RPMI7951 (cell line): Measurements from ENCODE around the gene FGD4. TPM values are rescaled to one million over a fixed set of nuclear protein-coding genes. Genes with fewer than 3 reads are reported as not detected.

Experiments
- DNase-seq: peaks from one replicate; pipeline ENCODE4 v3.0.0-alpha.2; 2012; ENCODE audit warnings: low read depth
- total RNA-seq: library from RNA; depleted of rRNA; stranded (reverse); fragments of >200 nt; shearing (Covaris generic); gene quantifications from 2 replicates; pipeline ENCODE4 v1.2.3, GENCODE V29; 2014

Gene FGD4
- total RNA-seq, 1 experiment from 2014 or later, result 1.4 TPM

GRCh38 chr12:32606443-32606842 is 207.1 kb downstream of the FGD4 start:
- DNase-seq, result no peak

DNA sequence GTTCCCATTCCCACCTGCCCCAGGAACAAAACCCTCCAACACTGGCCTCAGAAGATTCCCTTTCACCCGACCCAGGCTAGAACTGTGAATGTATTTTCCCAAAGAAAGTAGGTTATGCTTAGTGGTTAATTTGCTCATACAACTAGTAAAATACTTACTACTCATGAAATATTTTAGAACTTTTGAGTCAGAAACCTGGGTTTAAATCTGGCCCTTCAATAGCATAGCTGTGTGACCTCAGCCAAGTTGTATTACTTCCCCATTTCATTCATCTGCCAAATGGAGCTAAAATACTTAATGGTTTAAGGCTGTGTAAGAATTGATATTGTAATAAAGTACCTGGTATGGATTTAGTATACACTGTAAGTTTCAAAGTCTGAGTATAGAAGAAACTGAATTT is 210.6 kb downstream of the FGD4 start:
- no peak for DNase-seq

DNA sequence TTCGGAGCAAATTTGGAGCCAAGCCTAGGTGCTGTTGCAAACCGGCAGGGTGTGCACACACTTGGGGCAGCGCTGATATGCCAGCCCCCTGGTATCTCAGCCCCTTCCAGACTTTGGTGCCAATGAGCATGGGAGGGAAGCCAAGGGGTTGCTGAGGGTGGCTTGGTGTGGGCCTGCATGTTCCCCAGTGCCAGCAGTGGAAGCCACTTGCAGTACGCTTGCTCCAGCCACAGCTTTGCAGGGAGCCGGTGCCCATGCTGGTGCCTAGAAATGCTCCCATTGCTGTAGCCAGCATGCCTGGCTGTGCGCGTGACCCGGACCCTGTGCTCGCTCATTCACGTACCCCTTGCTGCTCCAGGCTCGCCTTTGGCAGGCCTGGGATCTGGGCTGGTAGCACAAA is 212.6 kb downstream of the FGD4 start:
- no peak for DNase-seq

DNA sequence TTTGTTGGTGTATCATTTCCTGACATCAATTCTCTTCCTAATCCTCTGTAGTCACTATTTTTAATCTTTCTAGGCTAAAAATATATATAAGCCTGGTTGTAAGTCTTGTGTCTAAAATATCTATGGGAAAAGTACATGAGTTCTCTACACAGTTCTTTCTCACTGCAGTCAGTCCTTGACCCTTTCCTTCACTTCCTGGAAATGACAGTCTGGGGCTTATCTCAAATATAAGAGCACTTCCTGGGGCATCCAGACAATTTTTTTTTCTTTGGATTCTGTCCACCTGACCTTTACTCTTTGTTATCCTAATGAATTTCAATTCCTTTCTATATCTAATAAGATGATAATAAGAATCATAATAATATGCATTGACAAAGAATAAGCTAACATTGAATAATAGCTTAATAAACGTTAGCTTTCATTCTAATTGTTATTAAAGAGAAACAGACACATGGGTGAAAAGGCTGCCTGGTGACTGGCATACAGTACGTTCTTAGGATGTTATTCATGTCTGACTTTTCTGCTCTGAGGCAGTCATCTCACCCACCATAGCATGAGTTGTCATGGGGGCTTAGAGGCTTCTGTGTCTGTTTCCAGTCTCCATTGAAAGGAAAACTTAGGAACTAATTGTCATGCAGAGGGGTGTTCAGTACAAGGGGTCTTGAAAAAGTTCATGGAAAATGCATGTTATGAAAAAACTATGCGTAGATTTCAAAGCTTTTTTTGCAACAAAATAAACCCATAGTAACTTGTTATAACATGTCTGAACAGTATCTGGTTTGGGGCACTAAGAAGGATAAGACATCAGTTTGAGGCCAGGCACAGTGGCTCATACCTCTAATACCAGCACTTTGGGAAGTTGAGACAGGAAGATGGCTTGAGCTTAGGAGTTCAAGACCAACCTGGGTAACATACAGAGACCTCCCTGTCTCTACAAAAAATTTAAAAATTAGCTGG is 213.6 kb downstream of the FGD4 start:
- DNase-seq, result no peak

GRCh38 chr12:32615441-32615840 is 216.1 kb downstream of the FGD4 start:
- peak; percentile 9 for DNase-seq

- no peak for DNase-seq
Measured at GRCh38 chr12:32617534-32617933, 218.2 kb downstream of the FGD4 start.

DNA sequence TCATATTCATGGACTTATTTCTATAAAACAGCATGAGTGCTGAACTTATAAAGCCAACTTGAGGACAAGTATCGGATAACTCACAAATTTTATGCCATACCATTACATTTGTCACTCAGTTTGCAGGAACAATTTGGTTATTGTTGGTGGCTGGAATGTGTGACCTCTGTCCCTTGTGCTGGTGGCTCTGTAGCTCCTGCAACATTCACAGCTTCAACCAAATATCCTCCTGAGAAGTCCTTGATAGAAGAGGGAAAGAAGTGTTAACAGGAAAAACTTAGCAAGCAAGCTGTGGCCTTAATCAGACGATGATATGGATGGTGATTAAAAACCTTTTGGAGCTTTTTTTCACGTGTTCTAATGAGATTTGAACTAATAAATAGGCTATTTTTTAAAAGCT is 218.8 kb downstream of the FGD4 start:
- no peak for DNase-seq

- no peak for DNase-seq
Measured at GRCh38 chr12:32627976-32628375, 228.6 kb downstream of the FGD4 start.

DNA sequence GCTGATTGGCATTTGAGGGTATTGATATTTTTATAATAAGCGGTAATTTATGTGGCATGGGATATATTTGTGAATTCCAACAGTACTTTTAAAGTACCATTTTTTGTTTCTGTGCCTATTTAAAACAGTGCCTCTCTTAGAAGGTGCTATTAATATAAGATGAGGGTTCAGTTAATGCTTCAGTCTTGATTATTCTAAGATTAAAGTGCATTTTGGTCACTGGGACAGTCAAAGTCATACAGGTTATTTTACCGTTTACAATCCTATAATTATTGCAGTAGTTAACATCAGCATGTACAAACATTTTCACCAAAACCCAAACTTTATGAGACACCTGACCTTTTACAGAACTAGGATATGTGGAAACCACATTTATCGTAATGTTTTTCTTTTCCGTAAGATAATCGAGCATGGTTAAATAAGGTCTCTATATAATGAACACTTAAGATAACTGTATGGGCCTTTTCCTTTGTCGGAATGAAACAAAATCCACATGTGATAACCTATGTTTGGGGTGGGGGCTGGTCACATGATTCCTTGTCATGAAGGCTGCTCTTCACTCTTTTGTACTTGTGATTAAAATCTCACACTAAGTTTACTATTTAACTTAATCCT is 242.0 kb downstream of the FGD4 start:
- no peak for DNase-seq

- no peak for DNase-seq
Measured at GRCh38 chr12:32644431-32644830, 245.1 kb downstream of the FGD4 start.

- DNase-seq, result no peak
Measured at GRCh38 chr12:32647275-32647674, 247.9 kb downstream of the FGD4 start.

GRCh38 chr12:32650508-32650907 is 251.2 kb downstream of the FGD4 start:
- DNase-seq, result no peak

DNA sequence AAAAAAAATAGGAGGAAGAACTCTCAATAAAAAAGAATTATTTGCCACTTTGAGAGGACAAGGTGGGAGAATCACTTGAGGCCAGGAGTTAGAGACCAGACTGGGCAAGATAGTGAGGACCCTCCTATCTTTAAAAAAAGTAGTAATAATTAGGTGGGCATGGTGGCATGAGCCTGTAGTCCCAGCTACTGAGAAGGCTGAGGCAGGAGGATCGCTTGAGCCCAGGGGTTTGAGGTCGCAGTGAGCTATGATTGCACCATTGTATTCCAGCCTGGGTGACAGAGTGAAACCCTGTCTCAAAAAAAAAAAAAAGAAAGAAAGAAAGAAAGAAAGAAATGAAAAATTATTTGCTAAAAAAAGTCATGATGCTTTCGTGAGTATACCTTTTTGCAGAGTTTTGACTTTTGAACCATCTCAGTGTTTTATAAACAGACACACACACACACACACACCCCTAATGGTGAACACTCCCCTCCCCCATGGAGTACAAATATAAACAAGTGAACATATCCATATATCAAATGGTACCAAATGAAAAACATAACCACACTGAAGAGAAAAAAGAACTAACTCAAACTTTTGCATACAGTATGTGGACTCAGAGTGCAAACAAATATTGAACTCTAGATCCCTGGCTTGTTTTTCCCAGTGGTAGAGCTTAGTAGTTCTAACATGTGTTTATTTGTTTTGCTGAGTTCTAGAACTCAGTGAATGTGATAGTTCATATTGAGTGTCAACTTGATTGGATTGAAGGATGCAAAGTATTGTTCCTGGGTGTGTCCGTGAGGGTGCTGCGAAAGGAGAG is 252.0 kb downstream of the FGD4 start:
- no peak for DNase-seq

DNA sequence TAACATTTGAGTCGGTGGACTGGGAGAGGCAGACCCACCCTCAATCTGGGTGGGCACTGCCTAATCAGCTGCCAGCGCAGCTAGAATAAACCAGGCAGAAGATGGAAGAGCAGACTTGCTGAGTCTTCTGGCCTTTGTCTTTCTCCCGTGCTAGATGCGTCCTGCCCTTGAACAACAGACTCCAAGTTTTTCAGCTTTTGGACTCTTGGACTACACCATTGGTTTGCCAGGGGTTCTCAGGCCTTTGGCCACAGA is 252.5 kb downstream of the FGD4 start:
- no peak for DNase-seq

- DNase-seq, result no peak
Measured at GRCh38 chr12:32659908-32660440, 260.6 kb downstream of the FGD4 start.

DNA sequence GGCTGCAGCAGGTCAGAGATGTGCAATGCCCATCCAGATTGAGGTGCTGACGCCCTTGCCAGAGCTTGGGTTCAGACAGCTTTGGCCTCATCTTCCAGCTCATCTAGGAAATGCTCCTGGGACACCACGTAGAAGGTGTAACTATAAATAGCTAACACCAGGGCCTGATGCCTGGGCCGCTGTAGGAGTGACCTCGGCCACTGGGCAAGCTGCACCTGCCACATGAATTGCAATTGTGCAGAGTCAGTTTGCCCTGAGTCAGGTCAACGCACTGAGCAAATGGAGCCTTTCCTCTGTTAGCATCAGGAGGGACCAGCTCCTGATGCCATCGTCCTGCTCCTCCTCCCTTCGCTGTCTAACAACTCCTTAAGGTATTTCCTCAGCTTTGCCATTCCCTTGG is 262.3 kb downstream of the FGD4 start:
- no peak for DNase-seq

GRCh38 chr12:32662665-32663064 is 263.3 kb downstream of the FGD4 start:
- DNase-seq, result no peak

GRCh38 chr12:32666018-32666417 is 266.7 kb downstream of the FGD4 start:
- DNase-seq, result no peak

DNA sequence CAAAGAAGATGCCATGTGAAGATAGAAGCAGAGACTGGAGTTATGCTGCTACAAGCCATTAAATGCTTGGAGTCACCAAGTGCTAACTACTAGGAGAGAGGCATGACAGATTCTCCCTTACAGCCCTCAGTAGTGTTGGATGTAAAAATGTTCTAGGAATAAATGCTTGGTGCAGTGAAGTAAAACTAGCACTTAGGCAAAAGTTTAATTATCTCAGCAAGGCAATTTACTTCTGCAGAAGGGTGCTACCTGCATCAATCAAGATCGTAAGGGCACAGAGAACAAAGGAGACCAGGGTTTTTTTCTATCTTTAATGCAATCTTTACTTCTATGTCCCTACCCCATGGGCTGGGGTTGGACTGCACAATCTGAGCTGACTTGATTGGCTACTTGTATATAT is 270.2 kb downstream of the FGD4 start:
- DNase-seq, result no peak

- peak; percentile 82 for DNase-seq
Measured at GRCh38 chr12:32671930-32672780, 272.8 kb downstream of the FGD4 start.

DNA sequence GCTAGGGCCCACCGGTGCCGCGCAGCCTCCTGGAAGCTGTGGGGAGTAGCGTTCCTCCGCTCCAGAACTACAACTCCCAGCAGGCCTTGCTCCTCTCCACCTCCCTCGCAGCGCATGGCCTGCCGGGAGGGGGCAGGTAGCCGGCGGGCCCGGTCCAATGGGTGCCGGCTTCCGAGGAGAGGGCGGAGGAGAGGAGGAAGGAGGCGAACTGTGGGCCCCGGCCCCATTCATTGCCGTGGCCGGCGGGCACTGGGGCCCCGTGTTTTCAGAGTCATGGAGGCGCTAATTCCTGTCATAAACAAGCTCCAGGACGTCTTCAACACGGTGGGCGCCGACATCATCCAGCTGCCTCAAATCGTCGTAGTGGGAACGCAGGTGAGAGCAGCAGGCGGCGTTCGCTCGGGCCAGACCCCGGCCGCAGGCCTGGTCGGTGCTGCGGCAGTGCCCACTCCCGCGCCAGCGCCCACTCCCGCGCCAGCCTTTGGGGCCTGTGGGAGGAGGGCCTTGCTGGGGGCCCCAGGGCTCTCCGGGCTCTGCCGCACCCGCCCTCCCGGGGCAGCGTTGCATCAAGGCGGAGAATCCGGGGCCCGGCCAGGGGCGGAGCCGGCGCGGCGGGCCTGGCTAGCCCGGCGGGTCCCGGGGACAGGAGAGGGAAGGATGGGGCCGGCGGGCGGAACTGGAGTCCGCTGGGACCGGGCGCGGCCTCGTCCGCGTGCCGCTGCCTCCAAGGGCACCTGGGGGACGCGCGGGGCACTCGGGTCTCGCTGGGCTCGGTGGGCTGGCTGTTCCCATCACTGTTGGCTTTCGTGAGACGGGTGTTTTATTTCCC is 279.9 kb downstream of the FGD4 start, which contains the start of gene DNM1L:
Gene DNM1L (plus strand): TSS at position 211 of the 829 bp plus-strand sequence. CDS start 63 bp downstream, at position 274.
- DNase-seq, result peak; percentile 93
